DMS 273 treated with DMSO at 0.1 percent for 48 hours (cell line): ENCODE results near the gene PDE6B.
"Not testable (repeated sequence)": the region's sequence is repeated elsewhere in the genome, so short reads cannot be mapped to it uniquely, and the experiment has no call there.

ENCODE experiments used
- DNase-seq: peaks from one replicate; lab custom pipeline; 2025; lab: John Stamatoyannopoulos, UW

Gene PDE6B

DNA sequence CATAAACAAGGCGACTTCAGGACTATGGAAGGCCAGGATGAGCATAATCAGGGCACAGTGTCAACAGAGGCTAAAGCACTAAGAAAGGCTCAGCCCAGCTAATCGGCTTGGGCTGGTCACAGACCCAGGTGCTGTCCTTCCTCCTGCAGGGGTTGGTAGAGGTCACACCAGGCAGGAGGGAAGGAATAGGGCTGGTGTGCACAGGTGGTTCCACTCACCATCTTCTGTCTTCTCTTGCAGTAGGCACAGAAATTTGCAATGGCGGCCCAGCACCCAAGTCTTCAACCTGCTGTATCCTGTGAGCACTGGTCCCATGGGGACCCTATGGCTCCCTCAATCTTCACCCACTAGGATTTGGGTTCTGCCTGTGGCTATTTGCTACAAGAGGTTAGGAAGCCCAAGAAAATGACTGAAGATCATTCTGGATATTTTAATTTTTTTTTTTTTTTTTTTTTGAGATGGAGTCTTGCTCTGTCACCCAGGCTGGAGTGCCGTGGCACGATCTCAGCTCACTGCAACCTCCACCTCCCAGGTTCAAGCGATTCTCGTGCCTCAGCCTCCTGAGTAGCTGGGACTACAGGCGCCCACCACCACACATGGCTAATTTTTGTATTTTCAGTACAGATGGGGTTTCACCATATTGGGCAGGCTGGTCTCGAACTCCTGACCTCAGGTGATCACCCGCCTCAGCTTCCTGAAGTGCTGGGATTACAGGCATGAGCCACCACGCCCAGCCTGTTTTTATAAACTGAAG lies 44.6 kb downstream of the PDE6B start:
- not testable (repeated sequence) for DNase-seq

GRCh38 chr4:671769-672168 lies 46.4 kb downstream of the PDE6B start:
- no peak for DNase-seq

DNA sequence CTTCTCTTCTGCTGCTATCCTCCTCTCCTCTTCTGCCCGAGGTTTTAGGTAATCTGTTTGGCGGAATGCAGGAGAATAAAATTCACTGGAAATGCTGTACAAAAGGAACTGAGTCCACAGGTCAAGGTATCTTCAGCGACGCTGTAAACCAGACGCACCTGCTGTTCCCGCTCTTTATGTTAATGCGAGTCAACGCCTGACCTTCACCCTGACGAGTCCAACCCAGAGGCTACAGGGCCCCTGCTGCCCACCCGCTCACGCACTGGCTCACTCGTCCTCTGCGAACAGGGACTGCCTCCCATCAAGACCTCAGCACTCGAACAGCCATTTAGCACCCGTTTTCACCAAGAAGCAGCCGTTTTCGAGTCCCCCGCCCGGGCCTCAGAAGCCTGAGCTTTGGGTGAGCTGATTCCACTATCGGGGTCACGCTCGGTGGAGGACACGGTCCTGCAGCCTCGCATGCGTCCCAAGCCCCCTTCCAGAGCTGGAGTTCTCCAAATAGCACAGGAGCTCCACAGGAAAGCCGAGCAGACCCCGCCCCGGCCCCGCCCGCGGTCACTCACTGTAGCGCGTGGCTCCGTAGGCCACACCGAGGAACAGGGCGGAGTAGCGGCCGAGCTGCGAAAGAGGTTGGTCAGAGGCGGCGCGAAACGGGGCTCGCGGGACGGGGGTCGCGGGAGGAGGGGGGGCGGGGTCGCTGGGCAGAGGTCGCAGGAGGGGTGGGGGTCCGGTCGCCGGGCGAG lies 48.1 kb downstream of the PDE6B start:
- no peak for DNase-seq

DNA sequence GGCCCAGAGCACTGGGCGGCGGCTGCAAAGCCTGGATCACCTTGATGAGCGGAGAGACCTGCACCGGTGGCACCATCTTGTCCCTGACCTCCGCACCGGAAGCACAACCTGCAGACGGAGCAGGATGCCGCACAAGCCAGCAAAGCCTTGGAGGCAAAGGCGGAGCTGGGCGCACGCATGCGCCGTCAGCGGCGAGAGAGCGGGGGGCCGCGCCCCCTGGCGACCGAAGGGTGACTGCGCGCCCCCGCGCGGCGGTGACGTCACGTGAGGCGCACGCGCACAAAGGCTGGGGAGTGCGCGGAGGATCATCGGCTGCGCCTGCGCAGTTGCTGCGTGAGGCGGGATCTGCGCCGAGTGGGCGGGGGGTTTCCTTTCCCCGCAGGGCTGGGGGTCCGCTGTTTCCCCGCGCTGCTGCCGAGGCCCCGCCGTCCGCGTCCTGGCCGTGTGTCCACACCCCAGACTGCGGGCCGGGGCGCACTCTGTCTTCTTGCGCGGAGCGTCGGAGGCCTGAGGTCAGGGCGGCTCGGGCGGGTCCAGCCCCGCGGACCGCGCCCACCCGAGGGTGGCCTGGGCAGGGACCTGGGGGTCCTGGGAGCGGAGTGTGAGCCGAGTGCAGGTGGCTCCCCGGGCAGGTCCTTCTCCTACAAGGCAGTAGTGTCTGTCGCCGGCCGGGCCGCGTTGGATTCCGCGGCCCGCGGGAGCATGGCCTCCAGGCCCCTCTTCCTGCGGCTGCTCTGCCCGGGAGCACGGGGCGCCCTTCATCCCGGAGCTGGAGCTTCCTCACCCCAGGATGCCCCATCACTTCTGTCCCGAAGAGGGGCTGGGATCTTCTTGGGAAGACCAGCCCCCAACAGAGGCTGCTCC lies 49.0 kb downstream of the PDE6B start, which contains the start of the genes ATP5ME and MYL5:
Gene ATP5ME (minus strand): TSS at position 105 of the 864 bp plus-strand sequence. CDS start 29 bp downstream, at position 76.
Gene MYL5 (plus strand): TSS at position 371 of the 864 bp plus-strand sequence. CDS start 3,485 bp downstream, outside the sequence.
- DNase-seq = peak; percentile 39

DNA sequence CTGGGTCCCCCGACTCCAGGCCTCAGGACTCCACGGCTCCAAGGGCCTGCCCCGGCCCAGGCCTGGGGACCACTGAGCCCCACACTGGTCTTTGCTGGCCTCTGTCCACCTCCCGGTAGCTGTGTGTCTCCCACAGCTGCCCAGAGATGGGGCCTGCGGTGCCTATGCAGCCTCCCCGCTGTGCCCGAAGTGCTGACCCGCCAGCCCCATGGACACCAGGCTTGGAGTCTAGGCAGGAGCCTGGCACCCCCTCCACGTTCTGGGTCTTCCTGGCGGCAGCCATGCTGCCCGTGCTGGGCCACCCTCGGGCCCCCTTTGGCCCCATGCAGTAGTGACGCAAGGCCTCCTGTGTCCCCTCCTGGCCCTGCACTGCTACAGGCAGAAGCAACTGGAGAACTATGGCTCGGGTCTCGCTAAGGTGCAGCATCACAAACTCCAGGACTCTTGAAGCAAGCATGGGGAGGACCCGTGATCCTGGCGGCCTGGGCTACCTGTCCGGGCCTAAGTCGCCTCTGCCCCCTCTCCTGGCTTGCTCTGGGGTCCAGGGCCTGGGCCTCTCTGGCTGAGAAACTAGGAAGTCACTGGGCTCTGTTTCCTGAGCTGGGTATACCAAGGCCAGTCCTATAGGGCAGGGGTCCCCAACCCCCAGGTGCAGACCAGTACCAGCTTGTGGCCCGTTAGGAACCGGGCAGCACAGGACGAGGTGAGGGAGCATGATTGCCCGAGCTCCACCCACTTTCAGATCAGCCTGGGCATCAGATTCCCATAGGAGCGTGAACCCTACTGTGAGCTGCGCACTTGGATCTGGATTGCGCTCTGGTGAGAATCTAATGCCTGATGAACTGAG lies 49.9 kb downstream of the PDE6B start:
- DNase-seq = no peak

DNA sequence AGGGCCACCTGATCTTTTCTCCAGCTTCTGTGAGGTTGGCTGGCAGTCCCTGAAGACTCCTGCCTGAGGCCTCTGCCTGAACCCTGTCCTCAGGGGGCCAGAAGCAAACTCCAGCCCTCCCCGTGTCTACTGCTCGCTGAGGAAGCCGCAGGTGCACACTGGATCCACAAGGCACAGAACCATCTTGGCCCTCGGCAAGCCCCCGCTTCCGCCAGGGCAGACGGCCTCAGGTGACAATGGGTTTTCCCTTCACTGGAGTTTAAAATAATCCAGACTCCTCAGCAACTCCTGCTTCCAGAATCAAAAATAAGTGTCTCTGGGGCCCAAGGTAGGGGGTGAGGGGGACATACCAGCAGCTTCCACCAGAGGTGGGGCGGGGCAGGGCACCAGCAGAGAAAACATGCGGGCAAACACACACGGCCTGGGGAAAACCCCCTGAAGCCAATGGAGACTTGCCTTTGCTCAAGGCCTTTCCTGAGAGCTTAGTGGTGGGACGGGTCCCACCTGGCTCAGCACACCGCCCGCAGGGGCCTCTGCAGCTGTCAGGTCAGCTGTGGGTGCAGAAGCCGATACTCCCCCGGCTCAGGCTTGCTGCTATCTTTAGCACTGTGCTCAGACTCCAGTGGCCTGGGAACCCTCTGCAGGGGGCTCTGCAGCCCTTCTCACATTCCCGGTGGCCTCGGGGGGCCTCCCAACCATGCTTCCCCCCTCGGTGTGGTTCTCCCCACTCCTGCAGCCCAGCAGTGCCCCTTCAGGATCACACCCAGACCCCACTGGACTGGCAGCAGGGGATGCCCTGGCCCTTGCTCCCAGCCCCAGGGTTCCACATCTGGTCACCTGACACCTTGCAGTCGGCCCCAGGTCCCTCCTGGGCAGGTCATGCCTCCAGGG lies 50.9 kb downstream of the PDE6B start:
- no peak for DNase-seq

GRCh38 chr4:676871-677235 lies 51.5 kb downstream of the PDE6B start:
- no peak for DNase-seq

GRCh38 chr4:677431-678293 lies 52.3 kb downstream of the PDE6B start:
- DNase-seq = no peak

GRCh38 chr4:678331-679103 lies 53.1 kb downstream of the PDE6B start:
- no peak for DNase-seq

GRCh38 chr4:679104-679481 lies 53.7 kb downstream of the PDE6B start:
- DNase-seq = no peak

DNA sequence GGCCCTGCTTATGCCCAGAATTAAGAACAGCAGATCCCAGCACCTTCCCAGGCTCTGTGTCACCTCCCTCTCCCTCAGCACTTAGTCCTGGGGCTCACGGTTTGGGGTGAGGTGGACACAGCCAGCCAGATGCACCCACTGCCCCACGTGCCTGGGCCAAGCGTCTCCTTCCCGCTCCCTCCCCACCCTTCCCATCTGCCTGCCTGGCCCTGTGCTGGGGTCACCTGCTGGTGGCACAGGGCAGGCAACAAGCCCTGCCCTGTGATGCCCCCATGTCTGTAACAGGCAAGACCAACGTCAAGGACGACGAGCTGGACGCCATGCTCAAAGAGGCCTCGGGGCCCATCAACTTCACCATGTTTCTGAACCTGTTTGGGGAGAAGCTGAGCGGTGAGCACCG lies 54.3 kb downstream of the PDE6B start:
- no peak for DNase-seq

DNA sequence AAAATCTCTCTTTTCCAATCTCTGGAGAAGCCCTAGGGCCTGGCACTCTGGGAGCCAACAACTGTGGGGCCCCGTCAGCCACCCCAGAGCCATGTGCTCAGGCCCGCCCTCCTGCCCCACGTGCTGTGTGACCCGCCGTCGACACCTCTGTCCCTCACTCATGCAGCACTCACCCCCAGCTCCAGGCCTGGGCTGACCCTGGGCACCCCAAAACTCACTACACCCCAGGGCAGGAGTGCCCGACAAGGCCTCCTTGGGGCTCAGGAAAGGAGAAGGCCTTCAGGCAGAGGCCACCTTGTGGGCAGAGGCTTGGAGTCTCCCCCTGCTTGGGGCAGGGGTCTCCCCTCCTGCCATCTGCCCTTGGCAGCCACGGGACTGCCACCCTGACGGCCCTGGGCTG lies 54.7 kb downstream of the PDE6B start:
- no peak for DNase-seq

GRCh38 chr4:680551-680927 lies 55.2 kb downstream of the PDE6B start:
- no peak for DNase-seq

- no peak for DNase-seq
These were observed 55.7 kb downstream of the PDE6B start for GRCh38 chr4:680928-681645.

DNA sequence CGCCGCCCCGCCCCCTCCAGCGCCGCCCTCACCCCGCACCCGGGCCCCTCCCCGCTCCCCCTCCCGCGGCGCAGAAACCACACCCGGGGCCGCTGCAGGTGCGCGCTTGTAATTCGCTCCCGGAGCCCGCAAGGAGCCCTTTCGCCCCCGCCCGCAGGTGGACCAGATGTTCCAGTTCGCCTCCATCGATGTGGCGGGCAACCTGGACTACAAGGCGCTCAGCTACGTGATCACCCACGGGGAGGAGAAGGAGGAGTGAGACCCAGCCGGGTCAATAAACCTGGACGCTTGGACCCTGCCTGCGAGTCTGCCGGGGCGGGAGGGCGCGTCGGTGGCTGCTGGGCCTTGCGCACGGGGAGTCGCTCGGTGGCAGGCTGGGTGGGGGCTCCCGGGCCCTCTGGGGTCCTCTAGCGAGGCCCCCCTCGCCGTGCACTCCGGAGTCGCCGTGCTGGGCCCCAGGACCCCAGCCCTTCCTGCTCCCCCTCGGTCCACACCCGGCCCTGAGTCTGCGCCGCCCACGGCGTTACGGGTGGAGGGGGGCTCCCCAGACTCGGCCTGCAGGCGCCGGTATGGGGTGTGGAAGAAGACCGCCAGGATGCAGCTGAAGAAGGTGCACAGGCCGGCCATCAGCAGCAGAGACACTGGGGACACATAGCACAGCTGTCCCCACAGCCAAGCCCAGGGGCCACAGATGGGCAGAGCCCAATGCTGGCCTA lies 56.5 kb downstream of the PDE6B start:
- no peak for DNase-seq

GRCh38 chr4:682490-683172 lies 57.3 kb downstream of the PDE6B start:
- no peak for DNase-seq
